Left kidney (tissue), 2 donors: ENCODE measurements around the gene BABAM2. TPM values are rescaled to one million over a fixed set of nuclear protein-coding genes. Genes with fewer than 3 reads are reported as not detected.

ENCODE experiments used
- DNase-seq: peaks from one replicate; pipeline ENCODE4 v3.0.0-alpha.2; 2013
- polyA plus RNA-seq: library from polyadenylated mRNA; unstranded; fragments of 120-200 nt; gene quantifications from one replicate; pipeline ENCODE4 v1.2.1, GENCODE V29; 2013; ENCODE audit not compliant: insufficient read length

The BABAM2 gene
- polyA plus RNA-seq, 1 donor = 55.7 TPM

DNA sequence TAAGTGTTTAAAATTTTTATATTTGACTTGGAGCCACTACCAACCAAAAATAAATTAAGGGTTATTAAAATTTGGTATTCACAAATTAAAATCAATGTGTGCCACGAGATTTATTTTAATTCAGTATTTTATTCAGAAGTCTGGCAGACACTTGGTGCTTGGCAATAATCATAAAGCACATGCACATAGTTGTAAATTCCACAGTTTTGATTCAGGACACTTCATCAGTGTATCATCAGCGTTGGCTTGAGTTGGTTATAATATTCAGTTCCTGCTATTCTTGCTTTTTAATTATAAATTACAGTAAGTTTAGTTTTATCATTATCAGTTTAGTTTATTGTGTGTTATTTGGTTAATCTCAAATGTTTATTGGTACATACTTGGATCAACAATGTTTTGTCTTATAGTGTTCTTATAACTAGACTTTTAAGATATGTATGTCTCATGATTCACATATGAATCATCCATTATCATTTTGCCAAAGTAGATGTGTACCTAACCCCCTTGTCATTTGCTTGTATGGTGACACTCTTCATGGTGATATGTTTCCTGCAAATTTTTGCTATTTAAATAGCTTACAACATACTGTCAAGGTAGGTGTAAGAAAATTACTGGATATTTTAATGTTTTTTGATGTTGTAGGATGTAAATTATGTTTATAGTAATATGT, 237.9 kb downstream of the BABAM2 start:
- DNase-seq = no peak

DNA sequence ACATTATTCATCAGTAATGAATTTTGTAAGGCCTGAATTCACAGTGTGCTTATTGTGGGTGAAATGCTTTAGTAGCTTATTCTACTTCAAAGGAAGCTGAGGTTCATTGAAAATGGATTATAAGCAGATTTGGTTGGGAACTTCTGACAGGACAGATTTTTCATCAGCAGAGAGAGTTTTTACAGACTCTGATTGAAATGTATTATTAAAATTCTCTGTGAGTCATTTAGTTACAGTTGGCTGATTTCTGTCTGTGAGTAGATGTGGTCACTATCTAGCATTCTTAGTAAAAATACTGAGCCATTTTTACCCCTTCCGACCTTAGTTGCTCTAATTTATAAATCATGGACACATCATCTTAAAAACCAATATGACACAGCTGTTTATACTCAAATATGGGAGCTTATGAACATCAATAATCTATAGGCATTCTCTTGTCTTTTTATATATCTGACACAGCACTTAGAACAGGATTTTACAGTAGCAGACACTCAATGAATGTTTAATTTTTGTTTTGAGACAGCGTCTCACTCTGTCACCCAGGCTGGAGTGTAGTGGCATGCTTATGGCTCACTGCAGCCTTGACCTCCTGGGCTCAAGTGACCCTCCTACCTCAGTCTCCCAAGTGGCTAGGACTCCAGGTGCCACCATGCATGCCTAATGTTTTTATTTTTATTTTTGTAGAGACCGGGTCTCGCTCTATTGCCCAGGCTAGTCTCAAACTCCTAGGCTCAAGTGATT, 239.6 kb downstream of the BABAM2 start:
- no peak for DNase-seq

DNA sequence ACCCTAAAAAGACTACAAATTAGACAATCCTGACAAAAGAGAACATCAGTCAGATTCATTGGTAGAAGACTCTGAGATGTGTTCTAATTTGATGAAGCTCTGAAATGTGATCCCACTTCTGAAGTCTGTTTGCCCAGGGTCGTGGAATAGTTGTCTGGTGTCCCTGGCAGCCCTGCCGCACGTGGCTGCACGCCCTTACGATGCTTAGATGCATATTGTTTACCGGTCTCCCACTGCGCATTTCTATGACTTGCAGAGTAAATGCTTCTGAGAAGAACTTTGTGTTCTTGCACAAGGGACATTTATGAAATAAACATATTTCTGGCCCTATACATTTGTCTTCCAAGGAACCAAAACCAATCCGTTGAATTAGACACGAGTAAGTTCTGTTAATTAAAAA, 243.2 kb downstream of the BABAM2 start:
- no peak for DNase-seq

DNA sequence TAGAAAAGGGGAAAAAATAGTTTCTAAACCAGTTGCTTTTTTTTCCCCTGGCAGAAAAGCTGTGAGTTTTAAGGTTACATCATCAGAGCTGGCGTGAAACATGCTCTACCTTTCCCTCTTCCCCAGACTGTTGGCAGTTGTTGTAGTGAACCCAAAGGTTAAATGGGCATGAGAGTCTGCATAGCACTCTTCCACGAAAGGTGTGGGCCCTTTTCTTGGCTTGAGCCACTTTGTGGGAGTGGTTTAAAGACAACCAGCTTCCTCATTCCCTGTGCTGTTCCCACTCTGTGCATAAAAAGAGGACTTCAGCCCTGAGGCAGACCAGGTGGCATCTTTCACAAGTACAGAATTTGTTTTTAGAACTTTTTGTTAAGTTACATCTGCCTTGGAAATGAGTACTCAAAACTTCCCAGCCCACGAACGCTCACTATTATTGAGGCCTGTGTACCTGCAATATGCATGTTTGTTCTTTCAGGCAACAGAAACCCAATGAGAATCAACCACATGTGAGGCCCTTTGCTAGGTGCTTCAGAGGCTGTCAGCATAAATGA, 243.8 kb downstream of the BABAM2 start:
- DNase-seq = no peak

DNA sequence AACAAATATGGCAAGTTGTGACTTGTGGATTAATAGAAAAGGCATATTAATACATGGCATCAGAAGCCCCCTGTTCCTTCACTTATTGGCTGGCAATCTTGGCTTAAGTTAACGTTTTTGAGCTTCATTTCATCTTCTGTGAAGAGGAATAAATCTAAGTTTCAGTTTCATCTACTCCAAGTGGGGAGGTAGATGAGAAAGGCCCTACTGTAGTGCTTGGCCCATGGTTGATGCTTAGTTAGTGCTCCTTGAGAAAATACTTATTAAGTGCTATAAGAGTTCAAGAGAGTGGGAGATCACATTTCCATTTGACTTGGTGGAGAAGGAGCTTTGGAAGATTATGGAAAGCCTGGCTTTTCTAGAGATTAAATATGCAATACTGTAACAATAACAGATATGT, 244.3 kb downstream of the BABAM2 start:
- no peak for DNase-seq

DNA sequence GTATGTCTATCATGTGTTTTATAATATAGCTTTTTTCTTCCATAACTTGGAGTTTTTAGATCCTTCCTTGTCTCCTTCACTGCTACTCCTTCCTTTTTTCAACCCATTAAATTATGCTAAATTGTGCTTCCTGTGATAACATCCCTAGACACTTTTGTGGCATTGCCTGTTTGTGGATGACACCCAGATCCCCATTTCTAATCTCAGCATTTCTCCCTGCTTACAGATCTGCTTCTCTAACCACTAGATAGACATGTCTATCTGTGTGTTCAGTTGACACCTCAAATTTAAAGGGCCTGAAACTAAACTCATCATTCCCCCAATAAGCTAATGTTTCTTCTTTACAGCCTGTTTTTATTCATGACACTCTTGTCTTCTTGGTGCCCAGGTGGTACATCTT, 244.8 kb downstream of the BABAM2 start:
- no peak for DNase-seq

DNA sequence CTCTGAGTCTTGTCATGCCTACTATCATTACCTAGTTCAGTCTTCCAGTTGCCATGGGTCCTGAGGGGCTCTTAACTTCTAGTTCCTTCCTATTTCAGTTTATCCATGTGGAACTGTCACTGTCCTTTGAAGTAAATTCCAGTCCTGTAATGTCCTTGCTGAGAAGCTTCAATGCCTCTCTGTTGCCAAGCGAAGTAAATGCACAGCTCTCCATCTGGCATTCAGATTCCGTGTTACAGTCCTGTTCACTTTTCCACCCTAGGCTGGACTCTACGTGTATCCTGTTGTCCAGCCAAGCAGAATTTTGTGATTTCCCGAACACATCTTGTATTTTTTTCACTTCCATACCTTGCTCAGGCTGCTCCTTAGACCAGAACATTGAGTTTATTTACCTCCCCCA, 245.3 kb downstream of the BABAM2 start:
- DNase-seq = no peak

DNA sequence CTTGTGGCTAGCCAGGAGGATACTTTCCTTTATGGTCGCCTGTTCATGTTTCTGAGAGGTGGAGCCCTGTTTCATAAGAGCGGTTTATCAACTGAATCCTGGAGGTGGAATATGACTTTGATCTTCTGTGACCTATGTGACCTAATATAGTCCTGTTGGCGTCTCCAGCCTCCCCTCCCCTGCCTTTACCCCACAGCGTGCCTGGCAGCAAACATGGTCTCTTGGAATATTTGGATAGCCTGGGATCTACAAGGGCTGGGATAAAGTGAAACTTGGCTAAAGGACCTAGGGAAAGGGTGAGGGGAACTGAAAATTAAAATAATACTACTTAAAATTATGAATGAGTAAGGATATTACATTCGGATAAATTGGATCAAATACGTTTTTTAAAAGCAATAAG, 246.0 kb downstream of the BABAM2 start:
- DNase-seq = no peak

DNA sequence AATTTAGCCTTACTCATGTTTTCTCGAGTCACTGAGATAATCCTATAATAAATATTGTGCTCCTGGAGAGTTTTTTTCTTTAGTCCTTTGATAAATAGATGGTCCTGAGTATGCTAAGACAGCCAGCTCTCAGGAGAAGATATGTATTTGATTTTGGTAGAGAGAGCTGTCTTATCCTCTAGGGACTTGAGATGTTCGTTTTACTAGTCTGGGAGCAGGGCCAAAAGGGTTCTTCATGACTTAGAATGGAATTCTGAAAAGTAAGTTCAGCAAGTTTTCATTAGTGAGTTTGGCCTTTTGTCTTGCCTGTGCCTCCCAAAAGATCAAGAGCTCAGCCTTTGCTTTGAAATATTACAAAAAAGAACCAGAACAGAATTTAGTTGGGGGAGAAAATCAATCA, 246.7 kb downstream of the BABAM2 start:
- no peak for DNase-seq

DNA sequence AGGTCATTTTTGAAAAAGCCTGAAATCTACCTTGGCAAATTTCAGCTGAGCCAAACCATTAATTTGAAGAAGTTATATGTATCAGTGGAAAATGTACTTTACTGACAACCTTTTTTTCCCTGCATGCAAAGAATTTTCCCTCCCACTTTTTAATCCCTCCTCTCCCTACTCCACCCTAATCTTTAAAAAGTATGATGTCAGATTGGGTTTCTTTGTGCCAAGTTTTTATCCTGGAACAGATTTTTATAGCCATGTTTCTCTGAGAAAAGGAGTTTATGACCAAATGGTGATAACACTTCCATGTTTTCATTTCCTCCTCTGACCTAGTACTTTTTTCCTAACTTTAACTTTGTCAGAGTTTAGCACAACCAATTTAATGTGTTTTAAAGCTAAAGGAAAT, 251.9 kb downstream of the BABAM2 start:
- no peak for DNase-seq

DNA sequence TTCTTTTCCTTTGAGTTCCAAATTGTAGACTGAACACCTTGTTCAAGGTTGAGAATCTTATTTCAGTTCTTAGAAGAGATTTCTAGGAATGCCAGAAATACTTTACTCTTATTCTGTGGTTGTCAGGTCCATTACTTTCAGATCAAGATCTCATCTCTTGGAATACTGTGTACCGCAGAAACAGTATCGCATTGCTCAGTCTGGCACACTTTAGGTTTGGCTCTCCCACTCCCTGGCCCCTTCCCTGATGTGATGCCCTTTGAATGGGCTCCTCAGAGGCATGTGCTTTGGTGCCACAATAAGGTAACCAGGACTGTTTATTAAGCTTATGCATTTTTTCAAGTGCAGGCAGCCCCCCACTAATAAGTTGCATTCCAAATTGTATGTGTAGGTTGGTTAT, 257.5 kb downstream of the BABAM2 start:
- no peak for DNase-seq

DNA sequence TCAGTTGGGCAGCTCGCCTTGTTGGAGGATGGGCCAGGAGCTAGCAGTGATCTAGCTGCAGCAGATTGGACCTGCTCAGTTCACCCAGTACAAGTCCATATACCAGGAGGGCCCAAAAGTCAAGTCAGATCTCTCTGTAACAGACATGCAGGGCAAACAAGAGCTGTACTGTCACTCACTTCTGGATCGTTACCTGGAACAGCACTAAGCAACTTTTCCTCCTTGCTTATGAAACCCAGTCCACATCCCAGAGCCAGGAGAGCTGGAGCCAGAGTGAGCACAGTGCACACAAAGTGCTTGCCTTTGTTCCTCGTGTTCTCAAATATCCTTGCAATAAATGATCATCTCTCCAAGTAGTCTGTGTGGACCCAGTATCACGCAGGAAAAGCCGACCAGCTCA, 258.0 kb downstream of the BABAM2 start:
- no peak for DNase-seq

DNA sequence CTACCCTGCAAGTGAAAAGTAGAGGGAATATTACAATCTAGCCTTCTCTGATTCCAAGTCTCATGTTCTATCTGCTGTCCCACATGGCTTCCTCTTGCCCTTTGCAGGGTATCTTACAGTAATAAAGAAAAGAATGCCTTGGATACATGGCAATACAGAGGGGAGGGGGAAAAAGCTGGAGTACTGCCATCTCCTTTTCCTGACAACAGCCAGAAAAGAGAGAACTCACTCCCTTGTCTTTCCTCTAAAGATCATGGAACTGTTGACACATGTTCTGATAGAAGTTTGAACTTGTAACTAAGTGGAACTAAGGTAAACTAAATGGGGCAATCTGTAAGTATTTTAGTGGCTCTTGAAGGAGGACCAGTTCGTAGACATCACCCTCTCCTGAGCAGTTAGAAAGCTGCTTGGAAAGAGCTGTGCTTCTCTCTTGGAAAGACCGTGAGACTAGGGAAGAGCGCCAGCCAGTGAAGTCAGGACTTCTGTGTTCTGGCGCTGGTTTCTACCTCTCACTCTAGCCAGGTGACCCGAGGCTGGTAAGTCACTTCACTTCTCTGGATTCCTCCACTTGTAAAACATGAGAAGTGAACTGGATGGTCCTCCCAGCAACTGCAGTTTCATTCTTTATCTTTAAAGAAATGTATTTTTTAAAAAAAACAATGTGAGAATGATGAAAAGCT, 259.8 kb downstream of the BABAM2 start:
- DNase-seq = no peak

DNA sequence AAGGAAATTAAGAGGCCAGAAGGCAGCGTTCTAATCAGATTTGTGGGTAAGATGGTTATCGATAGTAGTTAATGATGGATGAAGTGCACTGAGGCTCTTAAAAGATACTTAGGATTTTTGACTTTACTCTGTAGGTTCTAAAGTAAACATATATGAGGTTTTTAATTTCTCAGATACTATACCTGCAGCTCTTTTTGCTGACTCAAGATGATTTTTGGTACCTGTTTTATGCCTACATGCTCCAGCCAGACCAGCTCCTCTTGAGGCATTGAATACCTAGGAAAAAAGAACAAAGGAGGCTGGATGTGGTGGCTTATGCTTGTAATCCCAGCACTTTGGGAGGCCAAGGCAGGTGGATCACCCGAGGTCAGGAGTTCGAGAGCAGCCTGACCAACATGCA, 260.5 kb downstream of the BABAM2 start:
- no peak for DNase-seq

DNA sequence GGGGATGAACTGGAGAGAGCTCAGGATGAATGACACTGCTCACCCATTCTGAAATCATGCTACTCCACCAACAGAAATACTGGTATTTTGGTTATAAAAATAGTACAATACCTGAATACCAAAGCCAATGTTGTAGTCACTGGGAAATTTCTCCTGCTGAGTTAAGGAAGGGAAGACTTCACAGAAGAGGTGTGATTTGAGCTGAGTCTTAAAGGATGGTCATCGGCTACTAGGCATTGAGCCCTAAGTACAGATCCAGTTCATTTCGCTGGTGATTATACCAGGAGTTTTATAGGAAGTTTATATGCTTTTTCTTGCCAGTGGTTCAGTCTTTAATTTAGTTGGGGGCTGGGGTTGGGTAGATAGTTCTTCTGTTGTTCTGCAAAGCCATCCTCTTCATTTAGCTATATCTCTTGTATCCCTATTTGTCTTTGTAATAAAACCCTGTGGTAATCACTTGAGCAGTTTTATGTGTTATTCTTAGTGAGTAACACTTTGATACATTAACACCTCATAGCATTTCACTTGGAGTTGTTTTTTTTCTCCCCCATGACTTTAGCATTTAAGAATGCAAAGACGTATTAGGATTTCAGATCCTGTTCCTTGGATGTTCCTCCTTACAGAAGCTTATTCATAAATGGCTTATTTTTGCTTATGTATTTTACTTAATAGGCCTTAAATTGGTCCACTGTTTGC, 262.2 kb downstream of the BABAM2 start:
- DNase-seq = no peak

DNA sequence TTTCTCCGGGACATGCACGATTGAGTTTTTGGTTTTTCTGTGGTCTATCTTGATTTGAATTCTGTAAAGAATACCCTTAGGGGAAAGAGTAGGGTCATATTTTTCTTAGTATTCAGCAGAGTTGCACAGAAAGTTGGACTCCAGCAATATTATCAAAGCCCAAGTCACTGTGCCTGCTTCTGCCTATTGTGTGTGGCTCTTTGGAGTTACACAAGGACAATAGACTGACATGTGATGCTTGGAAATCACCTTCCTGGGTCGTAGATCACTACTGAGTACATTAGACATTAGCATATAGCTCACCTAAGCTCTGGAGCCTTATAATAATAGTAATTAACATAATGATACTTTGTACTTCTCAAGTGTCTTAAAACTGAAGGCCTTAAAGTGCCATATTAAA, 263.3 kb downstream of the BABAM2 start:
- DNase-seq = no peak

DNA sequence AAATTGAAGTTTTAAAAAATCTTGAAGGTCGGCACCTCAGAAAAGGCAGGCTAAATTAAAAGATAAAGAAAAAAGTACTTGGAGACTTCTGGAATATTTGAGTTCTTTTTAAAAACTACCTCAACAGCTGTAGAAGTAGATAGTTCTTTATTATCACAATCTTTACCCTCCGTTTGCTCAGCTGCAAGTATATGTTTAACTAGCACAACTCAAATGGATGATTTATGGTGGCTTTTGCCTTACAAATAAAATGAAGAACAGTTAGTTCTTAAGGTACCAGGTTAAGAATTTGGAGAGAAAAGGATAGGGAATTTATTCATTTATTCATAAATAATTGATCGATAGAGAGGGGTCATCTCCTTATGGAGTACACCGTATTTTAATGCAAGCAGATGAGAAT, 264.6 kb downstream of the BABAM2 start:
- no peak for DNase-seq

DNA sequence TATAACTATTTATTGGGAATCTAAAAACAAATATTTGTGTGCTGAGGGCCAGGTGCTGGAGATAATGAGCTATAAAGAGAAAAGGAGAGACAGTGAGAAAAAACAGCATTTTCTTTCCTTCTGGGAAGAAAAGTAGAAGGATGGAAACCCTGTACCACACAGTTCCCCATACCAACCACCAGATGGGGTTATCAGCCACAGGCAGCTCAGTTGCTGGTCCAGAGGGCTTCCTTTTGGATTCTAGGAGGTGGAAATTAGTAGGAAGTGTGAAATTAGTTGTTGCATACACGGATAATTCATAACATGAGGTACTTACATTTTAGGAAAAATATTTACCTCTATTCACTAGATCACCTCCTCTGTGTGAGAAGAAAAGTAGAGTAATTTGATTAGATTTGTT, 265.1 kb downstream of the BABAM2 start:
- DNase-seq = no peak

DNA sequence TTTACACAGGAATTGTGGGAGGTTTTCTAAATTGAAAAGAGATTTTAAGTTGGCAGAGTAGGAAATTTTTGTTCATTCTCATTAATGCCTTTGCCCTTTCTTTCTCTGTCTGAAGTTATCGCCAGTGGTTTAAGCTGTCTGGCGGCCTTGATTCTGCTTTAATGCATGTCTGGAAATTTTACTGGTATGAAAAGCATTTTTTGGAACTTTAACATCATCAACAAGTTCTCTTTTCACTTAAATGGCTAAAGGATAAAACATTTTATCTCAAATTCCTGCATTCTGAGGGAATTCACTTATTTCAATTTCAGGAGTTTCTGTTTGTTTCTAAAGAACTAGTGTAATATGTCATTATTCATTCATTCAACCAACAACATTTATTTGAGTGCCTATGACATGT, 268.3 kb downstream of the BABAM2 start:
- DNase-seq = no peak

DNA sequence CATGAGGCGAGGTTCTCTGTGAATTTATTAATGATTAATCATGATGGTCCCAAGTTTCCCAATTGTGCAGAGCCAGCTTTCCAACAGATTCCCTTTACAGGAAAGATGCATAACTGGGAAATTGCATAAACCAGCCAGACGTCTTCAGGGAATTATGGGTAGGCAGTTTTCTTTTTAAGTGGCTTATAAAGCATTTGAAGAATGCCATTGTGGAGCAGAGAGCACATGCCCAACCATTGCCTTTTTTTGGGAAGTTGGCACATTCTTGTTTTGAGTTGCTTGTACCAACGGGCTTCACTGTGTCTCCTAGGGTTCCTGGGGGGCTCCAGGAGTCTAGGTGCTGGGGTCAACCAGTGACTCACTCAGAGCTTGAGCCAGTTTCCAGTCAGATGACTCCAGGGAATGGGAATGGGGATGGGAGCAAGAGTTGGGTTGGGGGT, 270.5 kb downstream of the BABAM2 start:
- DNase-seq = no peak

DNA sequence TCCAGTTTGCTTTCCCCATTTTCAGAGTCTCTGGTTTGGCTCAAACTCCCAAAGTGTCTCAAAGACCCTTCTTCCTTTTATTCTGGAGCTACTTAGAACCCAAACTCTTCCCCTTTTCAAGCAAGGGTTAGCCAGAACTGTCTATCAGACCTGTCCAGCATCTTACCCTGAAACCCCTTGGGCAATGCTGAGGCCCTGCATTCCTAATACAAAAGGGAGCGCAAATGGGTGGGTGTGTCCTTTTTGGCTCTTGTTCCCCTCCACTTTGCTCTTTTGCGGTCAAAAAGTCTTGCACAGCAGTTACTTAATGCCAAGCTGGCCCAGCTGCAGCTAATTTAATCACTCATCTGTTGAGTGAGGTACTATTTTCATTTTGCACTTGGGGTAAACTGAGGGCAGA, 270.9 kb downstream of the BABAM2 start:
- no peak for DNase-seq

DNA sequence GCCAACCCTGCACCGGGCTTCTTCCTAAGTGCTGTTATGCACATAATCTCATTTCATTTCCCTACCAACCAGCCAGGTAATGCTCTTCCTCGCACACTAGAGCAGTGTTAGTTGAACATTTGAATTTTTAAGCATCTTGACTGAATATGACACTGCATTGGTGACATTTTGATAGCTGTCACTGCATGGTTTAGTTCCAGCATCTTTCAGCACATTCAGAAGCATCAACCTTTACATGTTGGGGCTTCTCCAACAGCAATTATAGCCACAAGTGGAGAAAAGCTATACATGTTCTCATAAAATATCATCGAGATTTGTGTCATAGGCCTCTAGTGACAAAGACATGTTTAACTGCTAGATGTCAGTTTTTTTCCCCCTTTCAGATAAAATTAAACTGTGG, 272.0 kb downstream of the BABAM2 start:
- DNase-seq = no peak

DNA sequence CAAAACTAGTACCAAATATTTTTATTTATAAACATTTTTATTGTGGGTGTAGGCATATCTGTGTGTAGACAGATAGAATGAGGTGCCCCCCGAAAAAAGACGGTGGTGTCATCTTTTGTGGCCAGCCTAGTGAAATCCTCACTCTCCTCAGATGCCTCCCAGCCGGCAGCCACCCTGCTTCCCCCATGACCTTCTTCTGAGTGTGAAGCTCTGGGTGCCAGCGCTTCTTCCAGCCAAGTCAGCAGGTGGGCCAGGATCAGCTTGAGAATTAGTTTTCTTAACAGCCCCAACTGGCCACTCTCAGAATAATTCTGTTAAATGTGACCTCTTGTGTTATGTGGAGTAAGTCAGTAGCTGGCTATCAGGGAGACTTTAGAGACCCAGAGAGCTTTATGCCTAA, 272.5 kb downstream of the BABAM2 start:
- DNase-seq = no peak
